NCI-H226 (cell line): ENCODE measurements around the gene ZNF124.

ENCODE experiments used
- DNase-seq: peaks from one replicate; pipeline ENCODE4 v3.0.0-alpha.2; 2015

Gene ZNF124

DNA sequence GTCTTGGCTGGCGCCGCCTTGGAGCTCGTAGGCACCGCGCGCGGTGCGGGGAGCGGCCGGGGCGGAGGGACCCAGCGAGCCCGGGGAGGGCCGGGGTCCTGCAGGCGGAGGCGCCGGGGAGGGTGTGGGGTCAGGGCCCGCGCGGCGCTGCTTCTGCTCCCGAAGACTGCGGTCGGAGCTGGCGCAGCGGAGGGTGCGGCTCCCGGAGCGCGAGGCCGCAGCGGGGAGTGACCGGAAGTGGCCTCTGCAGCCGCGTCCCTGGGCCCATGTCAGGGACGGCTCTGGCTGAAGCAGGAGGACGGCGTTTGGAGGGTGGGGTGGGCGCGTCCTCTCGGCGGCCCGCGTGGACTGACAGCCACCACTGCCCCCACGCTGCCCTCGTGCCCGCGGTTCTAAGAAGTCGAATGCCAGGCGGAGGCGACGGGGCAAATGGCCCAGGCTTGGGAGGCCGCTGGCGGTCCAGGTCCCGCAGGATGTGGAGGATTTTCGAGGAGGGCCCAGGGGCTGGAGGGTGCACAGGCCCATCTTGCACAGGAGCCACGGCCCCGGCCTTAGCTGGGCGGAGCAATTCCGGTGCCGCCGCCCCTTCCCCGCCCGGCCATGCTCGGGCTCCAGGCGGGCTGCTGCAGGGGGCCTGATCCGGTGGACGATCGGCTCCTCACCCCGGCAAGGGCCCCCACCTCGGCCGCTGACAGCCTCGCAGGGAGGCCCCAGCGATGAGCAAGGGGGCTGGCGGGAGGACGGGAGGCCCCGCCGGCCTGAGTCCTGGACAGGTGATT is 59.9 kb downstream of the ZNF124 start:
- DNase-seq, result peak; percentile 21

GRCh38 chr1:247111259-247111699 is 60.5 kb downstream of the ZNF124 start:
- DNase-seq, result no peak

DNA sequence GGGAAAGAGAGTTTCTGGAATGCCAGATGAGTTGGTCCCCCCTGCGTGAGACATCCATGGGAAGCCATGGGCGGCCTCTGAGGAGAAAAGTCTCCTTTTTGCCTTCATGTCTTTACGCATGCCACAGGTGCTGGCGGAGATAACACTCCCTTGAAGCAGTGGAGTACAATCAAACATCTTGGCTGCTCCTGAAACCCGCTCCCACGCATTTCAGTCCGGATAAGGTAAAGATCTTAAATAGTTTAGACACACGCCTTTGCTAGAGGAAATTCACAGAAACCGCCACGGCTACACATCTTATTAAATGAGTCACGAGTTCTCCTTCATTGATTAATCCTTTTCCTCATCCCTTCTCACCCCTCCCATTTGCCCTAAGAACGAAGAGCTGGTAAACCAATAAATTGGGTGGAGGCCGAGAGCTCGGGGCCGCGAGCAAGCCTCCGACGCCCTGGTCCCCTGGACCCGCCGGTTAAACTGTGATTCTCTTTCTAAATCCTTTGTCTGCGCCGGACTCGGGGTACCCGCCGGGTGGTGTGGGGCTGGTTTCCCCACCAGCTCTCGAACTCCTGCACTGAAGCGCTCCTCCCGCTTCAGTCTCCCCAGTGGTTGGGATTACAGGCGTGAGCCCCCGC is 61.1 kb downstream of the ZNF124 start:
- peak; percentile 65 for DNase-seq

GRCh38 chr1:247107694-247108093 is 64.1 kb downstream of the ZNF124 start:
- DNase-seq, result no peak

DNA sequence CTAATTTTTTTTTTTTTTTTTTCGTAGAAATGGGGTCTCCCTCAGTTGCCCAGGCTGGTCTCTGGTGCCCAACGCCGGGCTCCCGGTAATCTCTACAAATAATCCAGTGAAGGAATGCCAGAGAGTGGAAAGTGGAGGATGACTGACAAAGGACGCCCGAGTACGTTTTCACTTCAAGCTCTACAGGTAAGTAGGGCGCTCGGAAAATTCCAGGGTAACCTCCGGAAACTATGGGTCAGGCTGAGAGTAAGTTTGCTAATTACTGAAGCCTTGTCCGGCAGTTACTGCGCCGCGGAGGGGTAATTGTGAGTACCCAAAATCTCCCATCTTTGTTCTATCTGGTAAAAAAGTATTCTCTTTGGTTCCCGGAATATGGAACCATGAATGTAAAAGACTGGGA is 65.9 kb downstream of the ZNF124 start:
- DNase-seq, result no peak
